Prostate gland (tissue), 2 donors: ENCODE data around the gene AMPH. TPM values are rescaled to one million over a fixed set of nuclear protein-coding genes. Genes with fewer than 3 reads are reported as not detected.

ENCODE experiments used
- DNase-seq: peaks from one replicate; pipeline ENCODE4 v3.0.0-alpha.2; 2019; ENCODE audit warnings: low spot score
- H3K27ac ChIP-seq, 2 donors: fragments of 200-600 bp; sonication (generic); 2 replicates each; pipeline ENCODE4 v1.5.1; 2017 to 2019
- H3K27me3 ChIP-seq: fragments of 200-600 bp; sonication (generic); replicated peaks from 2 replicates; pipeline ENCODE4 v1.5.1; 2019; ENCODE audit not compliant: insufficient read depth
- H3K36me3 ChIP-seq, 2 donors: fragments of 200-600 bp; sonication (generic); 1 replicate in 1 of 2; 2 replicates in 1 of 2; pipeline versions ENCODE4 v1.5.1 to v1.8.1; 2017 to 2019
- H3K4me1 ChIP-seq: fragments of 200-600 bp; sonication (generic); replicated peaks from 2 replicates; pipeline ENCODE4 v1.5.1; 2019
- H3K4me3 ChIP-seq, 2 donors: fragments of 200-600 bp; sonication (generic); 2 replicates each; pipeline ENCODE4 v1.5.1; 2017 to 2019
- H3K9me3 ChIP-seq: fragments of 200-600 bp; sonication (generic); 2 replicates; pipeline ENCODE4 v1.5.1; 2017
- CTCF ChIP-seq, 4 experiments: fragments of 200-600 bp in 2 of 4; fragments of 450-650 bp in 2 of 4; sonication (generic) in 2 of 4; IDR thresholded peaks; 1 replicate in 3 of 4; 2 replicates in 1 of 4; pipeline ENCODE4 v1.5.1; 2016 to 2019; ENCODE audit warnings: antibody characterized with exemption in 4 of 4, mild to moderate bottlenecking in 2 of 4, moderate library complexity in 2 of 4
- POLR2A ChIP-seq: fragments of 450-650 bp; IDR thresholded peaks from one replicate; pipeline ENCODE4 v1.6.1; 2016; ENCODE audit warnings: antibody characterized with exemption, mild to moderate bottlenecking
- POLR2AphosphoS5 ChIP-seq: sonication (generic); formaldehyde crosslinking; IDR thresholded peaks from one replicate; pipeline ENCODE4 v1.6.1; 2017; ENCODE audit warnings: antibody characterized with exemption
- WGBS: methylation state at CpG from one replicate; pipeline ENCODE4 v1.1.5; 2018; 5-methylcytosine and 5-hydroxymethylcytosine counted together
- intact Hi-C: fragments of 100-400 bp; cut with DNase I; formaldehyde crosslinking; loops from one replicate; pipeline ENCODE4 v1.14.2; 2022
- total RNA-seq, 2 donors: library from RNA; depleted of rRNA; stranded (reverse); fragments of >200 nt; gene quantifications; one replicate each; pipeline ENCODE4 v1.1.0, GENCODE V29; 2016

The AMPH gene
- total RNA-seq, 2 donors from 2014 or later = 5.9 TPM; not detected in 1

DNA sequence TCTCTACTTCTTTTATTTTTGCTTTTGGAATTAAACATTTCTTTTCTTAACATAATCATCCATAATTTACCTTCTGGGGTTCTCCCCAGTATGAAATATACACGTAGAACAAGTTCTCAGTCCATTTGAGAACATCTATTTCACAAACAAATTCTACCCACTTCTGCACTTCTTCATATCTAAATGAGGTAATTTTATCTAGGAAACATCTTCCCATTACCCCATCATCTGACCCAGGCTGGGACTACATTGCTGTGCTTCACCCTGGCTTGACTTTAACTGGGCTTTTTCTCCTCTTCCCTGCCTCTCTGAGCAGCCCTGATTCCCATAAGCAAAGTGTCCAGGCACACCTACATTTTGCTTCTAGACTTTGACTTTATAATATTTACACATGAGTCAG, 43.3 kb upstream of the AMPH start:
- TF ChIP-seq POLR2AphosphoS5 (no peak), POLR2A (no peak), CTCF (IDR thresholded peaks at IDR 0.05) (no peak)
- intact Hi-C loops = no loop called here
- WGBS = 89% methylated on average over 1 of the region's 1 CpG
- H3K9me3 ChIP-seq = no peaks in the 10 kb centered on the region
- H3K27ac ChIP-seq = no peak overlapping the region
- H3K4me1 ChIP-seq = no peaks in the 10 kb centered on the region
- DNase-seq = no peak
- H3K4me3 ChIP-seq = no peak overlapping the region
- no peaks in the 10 kb centered on the region for H3K27me3 ChIP-seq
- H3K36me3 ChIP-seq = no peaks in the 10 kb centered on the region

GRCh38 chr7:38673795-38674194, 42.6 kb upstream of the AMPH start:
- 81% methylated on average over 3 of the region's 3 CpGs for WGBS
- Histone ChIP-seq H3K27me3 (no peaks in the 10 kb centered on the region), H3K4me1 (no peaks in the 10 kb centered on the region), H3K4me3 (no peak overlapping the region), H3K27ac (no peak overlapping the region), H3K36me3 (no peaks in the 10 kb centered on the region), H3K9me3 (no peaks in the 10 kb centered on the region)
- intact Hi-C loops = no loop called here
- DNase-seq = no peak
- TF ChIP-seq CTCF (IDR thresholded peaks at IDR 0.05) = no peak
- TF ChIP-seq POLR2A = no peak
- TF ChIP-seq POLR2AphosphoS5 = no peak

GRCh38 chr7:38671911-38672905, 41.0 kb upstream of the AMPH start:
- Histone ChIP-seq H3K36me3 (no peaks in the 10 kb centered on the region), H3K27ac (no peak overlapping the region), H3K4me1 (no peaks in the 10 kb centered on the region), H3K4me3 (no peak overlapping the region), H3K27me3 (no peaks in the 10 kb centered on the region), H3K9me3 (no peaks in the 10 kb centered on the region)
- intact Hi-C loops = no loop called here
- WGBS = 77% methylated on average over 12 of the region's 12 CpGs
- no peak for TF ChIP-seq POLR2A
- TF ChIP-seq CTCF (IDR thresholded peaks at IDR 0.05) = no peak
- no peak for TF ChIP-seq POLR2AphosphoS5
- DNase-seq = no peak

- Histone ChIP-seq H3K9me3 (no peaks in the 10 kb centered on the region), H3K4me3 (no peak overlapping the region), H3K27ac (no peak overlapping the region), H3K27me3 (no peaks in the 10 kb centered on the region), H3K36me3 (no peaks in the 10 kb centered on the region), H3K4me1 (no peaks in the 10 kb centered on the region)
- WGBS = 74% methylated on average over 5 of the region's 5 CpGs
- intact Hi-C loops = no loop called here
- TF ChIP-seq POLR2A (no peak), POLR2AphosphoS5 (no peak), CTCF (IDR thresholded peaks at IDR 0.05) (no peak)
- DNase-seq = no peak
Measured at GRCh38 chr7:38669965-38670520, 38.9 kb upstream of the AMPH start.
